Articular chondrocyte of knee joint (primary cell): ENCODE measurements around the gene ARRDC1. TPM values are rescaled to one million over a fixed set of nuclear protein-coding genes. Genes with fewer than 3 reads are reported as not detected.

Source experiments
- small RNA-seq: library from RNA; depleted of rRNA; stranded (forward); fragments of <200 nt; gene quantifications from one replicate; pipeline ENCODE3, GENCODE V24; 2012
- total RNA-seq: library from RNA; depleted of rRNA; stranded (reverse); fragments of >200 nt; gene quantifications from 2 replicates; pipeline ENCODE4 v1.2.3, GENCODE V29; 2012

Gene ARRDC1, protein sequence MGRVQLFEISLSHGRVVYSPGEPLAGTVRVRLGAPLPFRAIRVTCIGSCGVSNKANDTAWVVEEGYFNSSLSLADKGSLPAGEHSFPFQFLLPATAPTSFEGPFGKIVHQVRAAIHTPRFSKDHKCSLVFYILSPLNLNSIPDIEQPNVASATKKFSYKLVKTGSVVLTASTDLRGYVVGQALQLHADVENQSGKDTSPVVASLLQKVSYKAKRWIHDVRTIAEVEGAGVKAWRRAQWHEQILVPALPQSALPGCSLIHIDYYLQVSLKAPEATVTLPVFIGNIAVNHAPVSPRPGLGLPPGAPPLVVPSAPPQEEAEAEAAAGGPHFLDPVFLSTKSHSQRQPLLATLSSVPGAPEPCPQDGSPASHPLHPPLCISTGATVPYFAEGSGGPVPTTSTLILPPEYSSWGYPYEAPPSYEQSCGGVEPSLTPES
- total RNA-seq = 11.9 and 16.9 TPM in 2 replicates

DNA sequence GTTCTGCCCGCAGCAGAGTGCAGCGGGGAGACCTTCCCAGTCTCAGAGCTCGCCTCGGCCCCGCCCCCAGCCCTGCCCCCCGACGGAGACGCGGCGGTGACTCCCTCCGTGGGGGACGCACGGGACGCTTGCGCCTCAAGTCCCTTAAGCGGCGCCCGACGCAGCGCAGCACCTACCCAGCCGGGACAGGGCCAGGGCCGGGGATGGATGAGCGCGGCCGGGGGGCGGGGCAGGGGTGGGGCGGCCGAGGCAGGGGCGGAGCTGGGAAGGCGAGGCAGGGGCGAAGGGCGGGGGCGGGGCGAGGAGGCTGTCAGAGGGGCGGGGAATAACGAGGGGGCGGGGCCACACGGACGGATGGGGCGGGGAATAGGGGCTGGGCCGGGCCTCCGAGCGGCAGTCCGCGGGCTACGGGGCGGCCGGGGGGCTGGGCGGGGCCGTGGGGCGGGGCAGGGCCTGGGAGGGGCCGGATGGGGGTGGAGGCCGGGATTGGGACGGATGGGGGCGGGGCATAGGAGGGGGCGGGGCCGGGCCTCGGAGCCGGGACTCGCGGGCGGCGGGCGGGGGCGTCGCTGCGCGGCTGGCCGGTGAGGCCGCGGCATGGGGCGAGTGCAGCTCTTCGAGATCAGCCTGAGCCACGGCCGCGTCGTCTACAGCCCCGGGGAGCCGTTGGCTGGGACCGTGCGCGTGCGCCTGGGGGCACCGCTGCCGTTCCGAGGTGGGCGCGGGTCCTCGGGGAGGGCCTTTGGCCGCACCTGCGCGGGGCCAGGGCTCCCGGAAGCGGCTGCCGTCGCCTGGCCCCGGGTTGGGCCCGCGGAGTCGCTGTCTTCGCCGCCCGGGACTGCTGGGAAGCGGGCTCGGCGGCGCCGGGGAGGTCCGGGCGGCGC lies at the start of gene ARRDC1:
ARRDC1 (plus strand) TSS at position 566 of the 884 bp plus-strand sequence; CDS start at position 598, 32 bp downstream.

DNA sequence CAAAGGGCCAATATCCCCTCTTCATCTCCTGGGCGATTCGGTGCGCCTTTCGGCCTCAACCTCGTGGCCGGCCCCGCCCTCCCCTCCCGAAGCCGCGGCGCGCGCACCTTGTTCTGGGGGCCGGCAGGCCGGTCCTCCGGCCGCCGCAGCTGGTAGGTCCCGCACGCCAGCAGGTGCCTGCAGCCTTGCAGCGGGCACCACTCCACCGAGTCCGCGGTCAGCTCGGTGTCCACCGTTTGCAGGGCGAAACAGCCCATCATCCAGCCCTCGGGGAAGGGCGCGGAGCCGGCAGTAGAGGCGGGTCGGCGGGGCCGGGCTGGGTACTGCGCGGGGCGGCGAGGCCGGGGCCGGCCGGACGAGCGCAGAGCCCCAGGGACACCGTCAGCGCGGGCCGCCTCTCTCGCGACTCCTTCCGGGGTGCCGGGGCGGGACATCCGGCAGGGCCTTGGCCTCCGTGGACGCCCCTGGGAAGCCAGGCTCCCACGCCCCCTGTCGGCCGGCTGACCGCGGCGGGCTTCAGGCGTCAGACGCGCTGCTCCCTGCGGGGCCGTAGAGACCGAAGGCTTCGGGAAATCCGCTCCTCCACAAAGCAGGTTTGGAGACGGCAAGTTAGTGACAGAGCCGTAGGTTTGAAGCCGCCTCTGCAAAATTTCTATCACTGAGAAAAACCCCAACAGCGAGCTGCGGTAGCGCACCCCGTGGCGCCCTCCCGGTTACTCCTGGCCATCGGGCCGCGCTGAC lies 26.8 kb upstream of the ARRDC1 start, which contains the start of gene DPH7:
DPH7 (minus strand) TSS at position 408 of the 741 bp plus-strand sequence; CDS start at position 260, 148 bp downstream.

DNA sequence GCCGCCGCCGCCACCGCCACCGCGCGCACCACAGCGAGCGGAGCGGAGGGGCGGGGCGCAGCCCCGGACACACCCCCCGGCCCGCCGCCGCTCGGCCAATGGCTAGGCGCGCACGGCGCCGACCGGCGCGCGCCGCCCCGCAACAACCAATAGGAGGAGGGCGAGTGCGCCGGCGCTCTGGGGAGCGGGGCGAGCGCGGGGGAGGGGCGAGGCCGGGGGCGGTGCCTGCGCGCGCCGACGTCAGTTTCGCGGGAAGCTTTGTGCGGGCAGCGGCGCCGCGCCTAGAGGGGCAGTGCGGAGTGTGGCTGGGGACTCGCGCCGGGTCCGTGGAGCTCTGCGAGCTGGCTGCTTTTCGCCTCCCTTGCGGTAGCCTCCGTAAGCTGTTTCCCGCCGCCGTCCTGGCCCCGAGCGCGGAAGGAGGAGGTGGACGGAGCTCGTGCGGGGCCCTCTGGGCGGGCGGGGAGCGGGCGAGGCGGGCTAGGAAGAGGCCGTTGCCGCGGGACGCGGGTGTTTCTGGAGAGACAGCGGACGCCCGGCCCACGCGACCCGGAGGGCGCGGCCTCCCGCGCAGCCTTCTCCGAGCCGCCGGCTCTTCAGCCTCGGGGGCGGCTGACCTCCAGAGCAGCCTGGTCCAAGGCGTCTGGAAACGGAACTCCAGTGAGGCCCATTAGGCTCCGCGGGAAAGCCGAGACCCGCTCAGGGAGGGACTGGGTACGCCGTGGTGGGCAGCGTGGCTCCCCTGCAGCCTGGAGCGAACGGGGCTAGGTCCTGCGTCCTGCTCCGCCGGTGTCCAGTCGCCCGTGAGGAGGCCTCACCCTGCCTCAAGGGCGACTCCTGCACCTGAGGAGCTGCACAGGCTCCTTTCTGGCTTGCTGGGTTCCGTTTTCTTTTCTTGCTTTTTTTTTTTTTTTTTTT lies 14.8 kb upstream of the ARRDC1 start, which contains the start of gene ZMYND19:
ZMYND19 (minus strand) TSS at position 44 of the 915 bp plus-strand sequence. CDS start 249 bp downstream, outside the sequence.

DNA sequence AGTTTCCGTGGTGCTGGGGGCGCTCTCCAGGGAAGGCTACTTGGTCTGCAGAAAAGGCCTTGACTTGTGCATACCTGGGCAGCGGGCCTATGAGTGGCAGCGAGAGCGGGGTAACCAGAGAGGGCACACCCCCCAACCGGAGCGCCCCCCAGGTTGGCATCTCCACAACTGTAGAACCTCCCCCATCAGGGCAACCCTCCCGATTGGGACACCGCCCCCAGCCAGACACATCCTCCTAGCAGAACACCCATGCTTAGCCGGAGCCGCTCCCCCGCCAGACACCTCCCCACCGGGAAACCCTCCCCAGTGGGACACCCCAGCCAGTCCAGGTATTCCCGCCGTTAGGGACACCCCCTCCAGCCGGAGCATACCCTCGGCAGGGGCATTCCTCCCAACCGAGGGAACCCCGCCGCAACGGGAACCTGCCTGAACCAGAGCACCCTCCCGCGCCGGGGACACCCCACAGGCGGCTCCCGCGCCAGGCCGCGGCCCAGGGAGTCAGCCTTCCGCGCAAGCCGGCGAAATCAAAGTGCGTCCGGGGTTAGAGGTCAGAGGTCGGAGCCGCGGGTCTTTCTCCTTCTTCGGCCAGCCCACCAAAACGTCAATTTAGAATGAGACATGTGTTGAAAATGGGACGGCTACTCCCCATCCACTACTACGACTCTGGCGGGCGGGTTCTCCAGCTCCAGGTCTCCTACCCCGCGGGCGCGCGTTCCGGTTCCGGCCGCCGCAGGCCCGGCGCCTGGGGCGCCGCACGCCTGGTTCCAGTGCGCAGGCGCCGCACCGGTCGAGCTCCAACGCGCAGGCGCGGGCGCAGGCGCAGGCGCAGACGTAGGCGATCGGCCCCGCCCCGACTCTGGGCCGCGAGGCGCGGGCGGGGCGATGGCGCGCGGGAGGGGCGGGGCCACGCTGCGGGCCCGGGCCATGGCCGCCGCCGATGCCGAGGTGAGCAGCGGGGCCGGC lies 12.9 kb downstream of the ARRDC1 start, which contains the start of gene EHMT1:
EHMT1 (plus strand) TSS at position 901 of the 963 bp plus-strand sequence; CDS start at position 925, 24 bp downstream.

Small RNAs within 50 kb of the gene (small RNA-seq; reads per million reads assigned to genes)
- gene RF00017 = not detected

Other genes with a start within 250 kb of the ARRDC1 start
- gene EXD3, start 182.5 kb upstream of the ARRDC1 start, total RNA-seq = 6.3 and 7.6 TPM in 2 replicates
- gene NOXA1, start 182.3 kb upstream of the ARRDC1 start, total RNA-seq = 0.39 and 0.65 TPM in 2 replicates
- not detected in 2 replicates for gene ENTPD8, start 164.3 kb upstream of the ARRDC1 start, total RNA-seq
- 22.7 and 27.0 TPM in 2 replicates for gene NSMF, start 146.4 kb upstream of the ARRDC1 start, total RNA-seq
- gene PNPLA7, start 55.3 kb upstream of the ARRDC1 start, total RNA-seq = 2.6 and 3.0 TPM in 2 replicates
- gene MRPL41, start 53.8 kb upstream of the ARRDC1 start, total RNA-seq = 21.1 and 25.3 TPM in 2 replicates
- 13.1 and 15.7 TPM in 2 replicates for gene DPH7, start 26.8 kb upstream of the ARRDC1 start, total RNA-seq
- 8.1 and 8.8 TPM in 2 replicates for gene ZMYND19, start 15.2 kb upstream of the ARRDC1 start, total RNA-seq
- 34.9 and 41.6 TPM in 2 replicates for gene EHMT1, start 13.3 kb downstream of the ARRDC1 start, total RNA-seq